NCI-H2107 (cell line): ENCODE data around the gene BIRC5.
"Not testable (repeated sequence)": the region's sequence is repeated elsewhere in the genome, so short reads cannot be mapped to it uniquely, and the experiment has no call there.

Experiments
- DNase-seq: peaks from one replicate; lab custom pipeline; 2025; lab: John Stamatoyannopoulos, UW

Gene BIRC5

DNA sequence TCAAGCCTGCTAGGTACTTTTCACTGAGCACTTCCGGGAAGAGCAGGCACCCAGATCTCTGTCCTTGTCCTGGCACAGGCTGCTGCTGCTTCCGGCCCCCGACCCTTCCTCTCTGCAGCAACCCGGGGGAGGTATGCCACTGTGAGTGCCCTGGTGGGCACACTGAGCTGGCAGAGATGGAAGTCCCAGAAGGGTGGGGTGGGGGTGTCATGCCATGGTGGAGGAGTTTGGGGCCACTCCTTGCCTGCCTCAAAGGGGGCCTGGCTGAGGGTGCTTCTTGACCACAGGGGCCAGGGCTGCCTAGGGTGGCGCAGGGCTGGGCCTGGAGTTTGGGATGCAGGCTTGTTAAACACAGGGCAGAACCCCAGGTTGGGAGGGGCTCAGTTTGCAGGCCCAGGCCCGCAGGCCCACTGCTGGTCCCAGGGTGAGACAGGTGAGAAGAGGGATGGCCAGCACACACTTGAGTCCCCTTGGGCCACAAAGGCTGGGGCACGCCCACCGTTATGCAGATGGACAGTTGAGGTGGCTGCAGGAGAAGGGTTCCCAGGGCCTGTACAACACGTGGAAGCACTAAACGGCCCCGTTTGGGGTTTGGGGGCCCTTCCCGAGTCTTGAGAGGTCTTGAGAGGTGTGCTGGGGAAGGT is 26.1 kb downstream of the BIRC5 start:
- no peak for DNase-seq

DNA sequence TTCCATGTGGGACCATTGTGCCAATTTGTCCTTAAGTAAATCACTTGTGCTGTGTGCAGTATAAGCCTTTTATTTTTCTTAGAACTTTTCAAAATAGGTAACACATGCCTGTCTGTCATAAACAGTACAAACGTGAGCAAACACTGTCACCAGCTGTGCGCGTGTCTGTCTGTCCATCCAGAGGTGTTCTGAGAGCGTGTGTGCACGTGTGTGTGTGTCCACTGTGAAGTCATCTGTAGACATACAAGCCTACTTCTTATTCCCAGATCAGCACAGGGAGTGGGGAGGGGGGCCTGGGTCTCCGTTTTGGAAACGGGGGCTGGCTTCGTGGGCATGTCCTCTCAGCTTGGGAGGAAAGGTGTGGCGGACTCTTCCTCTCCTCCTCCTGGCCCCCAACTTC is 26.8 kb downstream of the BIRC5 start:
- no peak for DNase-seq

DNA sequence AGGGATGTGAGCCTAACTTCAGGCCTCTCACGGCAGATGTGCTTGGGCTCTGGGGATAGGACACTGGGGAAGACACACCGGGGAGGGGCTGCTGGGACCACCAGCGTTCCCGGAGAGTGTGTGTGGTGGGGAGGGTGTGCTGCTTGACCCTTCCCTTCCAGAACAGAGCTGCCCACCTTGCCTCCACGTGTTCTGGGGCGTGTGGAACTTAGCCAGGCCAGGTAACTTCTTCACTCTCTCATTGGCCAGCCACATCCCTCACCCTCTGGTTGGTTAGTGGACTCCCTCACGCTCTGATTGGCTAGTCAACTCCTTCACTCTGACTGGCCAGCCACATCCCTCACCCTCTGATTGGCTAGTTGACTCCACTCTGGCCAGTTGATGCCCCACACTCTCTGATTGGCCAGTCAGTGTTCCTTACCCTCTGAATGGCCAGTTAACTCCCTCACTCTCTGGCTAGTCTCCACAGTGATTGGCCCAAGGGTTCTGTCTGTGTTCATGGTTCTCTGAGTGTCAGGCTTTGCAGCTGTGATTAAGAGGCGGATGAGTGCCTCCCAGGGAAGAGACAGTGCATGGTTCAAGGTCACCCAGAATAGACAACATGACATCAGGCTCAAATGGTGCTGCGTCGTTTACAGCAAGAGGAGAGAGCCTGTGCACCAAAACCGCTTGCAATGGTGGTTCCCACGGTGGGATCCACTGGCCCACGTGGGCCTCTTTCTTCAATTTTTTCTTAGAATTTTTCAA is 27.4 kb downstream of the BIRC5 start:
- DNase-seq, result no peak

DNA sequence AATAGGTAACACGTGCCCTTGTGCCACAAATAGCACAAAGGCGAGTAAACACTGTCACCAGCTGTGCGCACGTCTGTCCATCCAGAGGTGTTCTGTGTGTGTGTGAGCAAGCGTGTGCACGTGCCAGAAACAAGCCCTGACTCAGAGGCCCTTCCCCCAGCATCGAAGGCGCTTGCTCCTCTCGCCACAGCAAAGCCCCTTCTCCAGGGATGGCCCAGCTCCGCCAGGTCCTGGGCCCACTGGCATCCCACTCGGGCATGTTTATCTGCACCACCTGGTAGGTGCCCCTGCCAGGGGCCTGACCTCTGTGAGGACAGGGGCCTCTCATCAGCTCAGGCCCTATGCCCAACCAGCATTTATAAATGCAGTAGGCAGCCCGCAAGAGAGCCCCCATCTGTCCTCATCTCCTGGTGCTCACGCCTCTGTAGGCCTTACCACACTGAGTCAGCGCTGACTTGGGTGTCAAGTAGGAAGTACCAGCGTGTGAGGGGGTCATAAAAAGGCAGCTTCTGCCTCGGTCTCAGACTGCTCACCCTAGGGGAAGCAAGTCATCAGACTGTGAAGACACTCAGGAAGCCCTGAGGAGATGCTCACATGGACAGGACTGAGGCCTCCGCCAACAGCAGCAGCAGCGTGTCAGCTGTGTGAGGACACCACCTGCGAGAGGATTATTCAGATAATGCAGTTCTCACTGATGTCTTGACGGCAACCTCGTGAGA is 28.1 kb downstream of the BIRC5 start:
- no peak for DNase-seq

DNA sequence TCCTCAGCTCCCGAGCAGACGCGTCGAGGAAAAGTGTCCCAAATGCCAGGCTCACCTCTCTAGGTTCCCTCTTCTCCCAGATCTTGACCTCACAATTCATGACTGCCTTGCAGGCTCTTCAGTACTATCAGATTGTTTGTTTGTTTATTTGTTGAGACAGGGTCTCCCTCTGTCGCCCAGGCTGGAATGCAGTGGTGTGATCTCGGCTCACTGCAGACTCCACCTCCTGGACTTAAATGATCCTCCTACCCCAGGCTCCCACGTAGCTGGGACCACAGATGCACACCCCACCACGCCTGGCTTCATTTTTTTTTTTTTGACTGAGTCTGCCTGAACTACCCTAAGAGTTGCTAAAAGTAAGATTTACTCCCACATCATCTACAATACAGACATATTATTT is 33.3 kb downstream of the BIRC5 start:
- DNase-seq, result no peak

DNA sequence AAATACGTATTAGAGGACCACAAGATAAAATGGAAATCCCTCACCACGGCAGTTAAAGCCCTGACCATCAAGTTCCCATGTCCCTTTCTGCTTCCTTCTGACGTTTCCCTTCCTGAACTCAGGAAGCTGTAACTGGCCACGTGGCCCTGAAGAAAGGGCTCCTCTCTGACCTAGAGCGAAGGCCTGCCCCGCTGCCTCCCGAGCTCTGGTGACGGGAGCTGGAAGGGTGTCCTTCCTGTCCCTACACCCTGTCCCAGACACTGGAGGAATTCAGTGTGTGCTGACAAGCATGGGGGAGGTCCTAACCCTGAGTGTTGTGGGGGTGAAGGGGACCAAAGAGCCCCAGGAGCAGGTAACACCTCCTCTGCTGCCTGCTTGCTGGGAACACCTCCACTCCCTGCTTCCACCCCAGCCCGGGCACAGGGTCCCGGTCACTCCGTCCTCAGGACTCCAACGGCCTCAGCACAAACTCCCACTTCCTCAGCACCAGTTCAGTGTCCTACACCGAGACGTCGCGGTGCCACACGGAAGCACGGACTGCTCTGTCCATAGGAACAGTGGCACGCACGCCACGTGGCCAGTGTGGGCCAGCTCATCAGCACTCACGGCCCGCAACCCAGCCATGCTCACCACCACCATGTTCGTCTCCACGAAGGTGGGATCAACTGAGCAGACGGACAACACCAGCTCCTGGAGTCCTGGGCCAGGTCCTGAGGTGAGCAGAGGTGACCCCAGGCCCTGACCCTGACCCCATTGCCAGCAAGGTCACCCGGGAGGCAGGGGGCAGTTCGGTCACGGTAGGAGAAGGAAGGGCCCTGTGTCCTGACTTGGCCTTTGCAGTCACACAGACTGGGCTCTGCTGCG is 34.2 kb downstream of the BIRC5 start:
- DNase-seq, result no peak

DNA sequence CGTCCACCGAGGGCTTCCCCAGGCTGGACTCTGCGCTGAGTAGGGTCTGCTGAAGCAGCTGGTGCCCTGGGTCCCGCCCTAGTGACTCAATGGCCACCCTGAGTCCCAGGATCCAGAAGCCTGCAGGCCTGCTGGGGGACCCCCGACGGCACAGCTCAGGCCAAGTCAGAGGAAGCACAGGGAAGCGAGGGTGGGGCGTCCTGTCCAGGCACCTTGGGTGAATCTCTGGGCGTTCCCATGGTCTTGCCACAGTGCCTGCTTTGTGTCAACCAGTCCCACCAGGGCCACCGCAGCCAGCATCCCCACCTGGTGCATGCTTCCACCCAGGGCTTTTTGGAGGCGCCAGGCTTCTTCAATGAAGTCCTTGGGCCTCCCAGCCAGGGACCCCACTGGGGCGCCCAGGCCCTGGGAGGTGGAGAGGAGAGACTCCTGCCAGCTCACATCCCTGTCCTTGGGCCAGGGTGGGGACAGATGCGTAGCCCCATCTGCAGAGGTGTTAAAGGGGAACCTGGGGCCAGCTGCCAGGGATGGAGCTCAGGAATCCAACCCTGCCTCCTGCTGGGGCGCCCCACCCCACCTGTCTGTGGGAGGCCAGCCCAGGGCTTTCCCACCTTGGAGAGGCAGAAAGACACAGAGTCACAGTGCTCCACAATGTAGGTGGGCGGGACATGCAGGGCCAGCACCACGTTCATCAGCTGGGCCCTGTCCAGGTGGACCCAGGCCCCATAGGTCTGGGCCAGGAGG is 35.2 kb downstream of the BIRC5 start:
- no peak for DNase-seq

DNA sequence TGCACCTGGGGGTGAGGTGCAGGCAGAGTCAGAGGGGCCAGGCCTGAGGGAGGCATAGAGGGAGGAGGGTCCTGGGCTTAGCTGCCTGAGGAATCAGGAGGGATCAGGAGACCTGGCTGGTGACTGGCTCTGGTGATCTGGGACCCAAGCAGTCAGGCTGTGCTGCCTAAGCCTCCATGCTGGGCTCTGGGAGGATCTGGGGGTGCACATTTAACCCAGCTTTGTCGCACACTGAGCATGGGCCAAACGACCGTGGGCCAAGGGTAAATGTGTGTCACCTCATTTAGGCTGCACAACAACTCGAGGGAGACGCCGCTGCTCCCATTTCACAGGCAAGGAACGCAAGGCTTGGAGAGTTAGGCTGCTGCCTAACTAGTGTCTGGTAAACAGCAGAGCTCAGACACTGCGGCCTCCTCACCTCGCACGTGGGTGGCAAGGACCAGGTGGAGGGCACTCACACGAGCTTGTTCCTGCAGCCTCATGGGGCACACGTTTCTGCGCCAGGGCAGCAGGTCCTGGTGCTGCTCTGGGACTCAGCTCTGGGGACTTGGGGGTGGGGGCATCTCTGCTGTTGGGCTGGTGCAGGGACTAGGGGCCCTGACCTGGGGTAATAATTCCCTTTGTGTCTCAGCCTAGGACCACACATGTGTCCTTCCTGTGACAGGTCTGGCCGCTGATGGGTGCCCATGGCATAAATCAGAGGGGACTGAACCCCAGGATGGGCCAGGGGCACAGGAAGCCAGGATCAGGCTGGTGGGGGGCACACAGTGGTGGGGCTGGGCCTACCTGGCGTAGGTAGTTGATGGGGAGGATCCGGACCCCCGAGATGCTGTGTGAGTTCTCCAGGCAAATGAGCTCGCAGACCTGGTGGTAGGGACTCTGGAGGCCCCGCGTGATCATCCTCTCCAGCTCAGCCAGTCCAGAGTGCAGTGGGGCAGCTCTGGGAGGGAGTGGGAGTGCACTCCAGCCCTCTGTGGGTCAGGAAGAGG is 36.1 kb downstream of the BIRC5 start:
- DNase-seq, result no peak

DNA sequence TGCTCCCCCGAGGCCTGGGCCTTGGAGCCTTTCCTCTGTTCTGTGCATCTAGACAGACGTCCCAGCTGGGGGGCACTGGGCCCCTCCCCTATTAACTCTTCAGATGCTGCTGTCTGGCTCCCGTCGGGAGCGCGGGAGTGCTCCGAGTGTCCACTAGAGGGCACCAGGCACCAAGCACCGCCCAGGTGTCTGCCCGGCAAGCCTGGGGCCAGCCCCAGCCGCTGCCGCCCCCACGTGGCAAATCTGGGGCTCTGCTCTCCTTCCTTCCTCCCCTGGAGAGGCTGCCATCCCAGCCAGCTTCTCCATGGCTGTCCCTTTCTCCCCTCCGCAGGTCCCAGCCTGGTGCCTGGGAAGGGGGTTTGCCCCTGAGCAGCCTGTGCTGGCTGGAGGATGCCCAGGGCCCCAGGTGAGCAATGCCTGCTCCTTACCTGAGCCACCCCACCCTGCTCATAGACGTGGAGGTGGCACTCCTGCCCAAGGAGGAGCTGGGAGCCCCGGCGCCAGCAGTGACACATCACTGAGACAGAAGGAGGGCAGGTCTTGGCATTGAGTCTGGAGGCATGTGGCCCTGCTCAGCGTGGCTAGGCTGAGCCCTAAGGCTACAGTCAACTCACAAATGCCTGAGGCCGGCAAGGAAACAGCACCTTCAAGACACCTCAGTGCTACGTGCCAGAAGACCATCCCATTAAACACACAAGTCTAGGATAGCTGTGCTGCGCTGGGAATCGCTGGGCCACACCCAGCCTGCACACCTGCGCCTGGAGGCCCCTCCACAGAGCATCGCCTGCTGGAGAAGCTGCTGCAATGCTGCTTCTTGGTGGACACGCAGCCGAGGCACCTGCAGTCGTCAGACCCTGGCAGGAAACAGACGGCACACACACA is 37.1 kb downstream of the BIRC5 start:
- peak; percentile 63 for DNase-seq

DNA sequence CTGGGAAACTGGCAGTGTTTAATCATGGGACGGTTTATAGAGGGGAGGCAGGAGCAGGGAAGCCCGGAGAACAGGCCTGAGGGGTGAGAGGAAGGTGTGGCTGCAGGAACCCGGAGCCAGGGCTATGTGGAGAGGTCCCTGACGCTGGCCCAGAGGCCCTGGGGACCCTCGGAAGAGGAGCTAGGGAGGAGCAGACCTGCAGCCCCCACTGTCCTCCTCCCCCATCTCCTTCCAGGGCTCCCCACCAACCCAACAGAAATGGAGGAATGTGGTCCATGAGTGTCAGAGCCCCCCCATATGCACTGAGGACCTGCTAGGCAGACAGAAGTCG is 37.7 kb downstream of the BIRC5 start:
- DNase-seq, result no peak

DNA sequence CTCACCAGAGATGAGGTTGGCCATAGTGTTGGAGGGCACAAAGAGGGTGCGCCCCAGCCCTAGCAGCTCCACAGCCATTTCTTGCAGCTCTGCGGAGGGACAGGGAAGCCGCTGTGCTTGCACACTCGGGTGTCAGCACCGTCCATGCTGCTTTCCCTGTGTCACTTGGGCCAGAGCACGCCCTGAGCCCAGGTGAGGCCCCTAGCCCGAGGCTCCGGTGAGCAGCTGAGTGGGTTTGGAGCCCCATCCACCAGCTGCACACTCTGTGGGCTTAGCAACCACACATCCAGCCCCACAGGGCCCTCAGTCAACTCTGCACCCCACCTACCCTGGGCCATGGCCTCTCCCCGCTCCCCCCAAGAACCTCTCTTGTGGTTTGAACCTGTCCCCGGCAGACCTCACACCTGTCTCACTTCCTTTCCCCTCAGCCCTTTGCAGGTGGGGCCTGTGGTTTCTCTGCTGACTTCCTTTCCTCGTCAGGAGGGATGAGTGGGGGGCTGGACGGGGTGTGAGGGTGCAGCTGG is 38.1 kb downstream of the BIRC5 start:
- no peak for DNase-seq

DNA sequence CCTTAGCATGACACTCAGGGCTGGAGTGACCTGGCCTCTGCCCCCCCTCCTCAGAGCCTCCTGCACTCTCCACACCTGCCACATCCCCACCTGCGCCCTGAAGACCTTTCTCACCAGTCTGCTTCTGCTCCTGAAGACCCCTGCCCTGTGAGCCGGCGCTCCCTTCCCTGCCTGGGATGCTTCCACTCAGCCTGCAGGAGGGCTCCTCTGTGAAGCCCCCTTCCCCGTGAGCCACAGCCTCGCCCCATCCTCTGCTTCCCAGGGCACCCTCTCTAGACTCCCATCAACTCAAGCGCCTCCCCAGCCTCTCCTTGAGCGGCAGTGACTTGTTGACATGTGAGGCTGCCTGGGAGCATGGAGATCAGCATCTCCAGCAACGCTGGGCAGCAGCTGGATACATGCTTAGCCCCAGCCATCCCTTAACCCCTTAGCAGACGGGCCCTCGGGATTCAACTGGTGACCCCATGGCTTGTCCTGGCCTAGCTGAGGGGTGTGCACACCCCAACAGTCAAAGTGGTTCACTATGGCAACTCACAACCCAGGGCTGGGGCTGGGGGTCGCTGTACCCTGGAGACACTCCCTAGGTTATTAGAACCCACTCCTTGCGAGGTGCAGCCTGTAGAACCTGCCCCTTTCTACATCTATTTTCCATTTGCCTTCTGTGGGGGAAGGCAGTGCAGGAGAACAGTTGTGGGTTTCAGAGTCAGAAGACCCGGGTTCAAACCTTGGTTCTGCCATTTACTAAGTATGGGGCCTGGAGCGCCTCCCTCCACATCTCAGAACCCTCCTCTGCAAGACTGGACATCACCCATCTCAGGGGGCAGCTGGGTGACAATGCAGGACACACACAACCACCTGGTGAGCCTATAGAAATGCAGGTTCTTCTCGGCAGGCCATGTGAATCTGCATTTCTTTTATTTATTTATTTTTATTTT is 38.9 kb downstream of the BIRC5 start:
- DNase-seq, result no peak

DNA sequence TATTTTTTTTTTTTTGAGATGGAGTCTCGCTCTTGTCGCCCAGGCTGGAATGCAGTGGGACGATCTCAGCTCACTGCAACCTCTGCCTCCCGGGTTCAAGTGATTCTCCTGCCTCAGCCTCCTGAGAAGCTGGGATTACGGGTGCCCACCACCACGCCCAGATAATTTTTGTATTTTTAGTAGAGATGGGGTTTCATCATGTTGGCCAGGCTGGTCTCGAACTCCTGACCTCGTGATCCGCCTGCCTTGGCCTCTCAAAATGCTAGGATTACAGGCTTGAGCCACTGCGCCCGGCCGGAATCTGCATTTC is 39.5 kb downstream of the BIRC5 start:
- DNase-seq, result not testable (repeated sequence)

DNA sequence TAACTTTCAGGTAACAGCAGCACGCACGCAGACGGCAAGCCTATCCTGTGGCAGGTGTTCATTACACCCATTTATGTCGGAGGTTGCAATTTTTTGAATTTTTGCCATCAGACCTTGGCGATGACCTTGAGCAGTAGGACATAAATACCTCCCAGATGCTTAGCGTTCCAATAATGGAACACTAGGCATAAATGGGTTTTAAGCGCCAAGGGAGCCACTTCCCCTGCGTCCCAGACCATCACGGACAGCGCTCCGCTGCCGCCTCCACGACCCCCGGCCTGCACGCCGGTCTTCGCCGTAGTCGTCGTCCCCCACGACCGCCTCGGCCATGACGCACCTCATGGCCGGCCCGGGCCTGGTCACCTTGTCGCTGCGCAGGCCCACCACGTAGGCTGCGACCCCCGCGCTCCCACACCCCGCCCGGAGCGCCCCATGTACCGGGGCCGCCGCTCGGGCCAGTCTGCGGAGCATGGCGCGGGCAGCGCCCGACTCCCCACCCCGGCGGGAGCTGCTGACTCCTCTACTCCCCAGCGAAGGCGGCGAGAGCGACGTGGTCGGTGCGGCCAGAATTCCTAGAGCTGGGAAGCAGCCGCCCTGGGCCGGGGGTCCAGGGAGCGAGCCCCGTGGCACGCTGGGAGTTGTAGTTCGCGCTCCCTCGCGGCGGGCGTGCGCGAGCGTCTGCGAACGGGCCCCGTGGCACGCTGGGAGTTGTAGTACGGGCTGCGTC is 40.1 kb downstream of the BIRC5 start:
- DNase-seq, result peak; percentile 77

DNA sequence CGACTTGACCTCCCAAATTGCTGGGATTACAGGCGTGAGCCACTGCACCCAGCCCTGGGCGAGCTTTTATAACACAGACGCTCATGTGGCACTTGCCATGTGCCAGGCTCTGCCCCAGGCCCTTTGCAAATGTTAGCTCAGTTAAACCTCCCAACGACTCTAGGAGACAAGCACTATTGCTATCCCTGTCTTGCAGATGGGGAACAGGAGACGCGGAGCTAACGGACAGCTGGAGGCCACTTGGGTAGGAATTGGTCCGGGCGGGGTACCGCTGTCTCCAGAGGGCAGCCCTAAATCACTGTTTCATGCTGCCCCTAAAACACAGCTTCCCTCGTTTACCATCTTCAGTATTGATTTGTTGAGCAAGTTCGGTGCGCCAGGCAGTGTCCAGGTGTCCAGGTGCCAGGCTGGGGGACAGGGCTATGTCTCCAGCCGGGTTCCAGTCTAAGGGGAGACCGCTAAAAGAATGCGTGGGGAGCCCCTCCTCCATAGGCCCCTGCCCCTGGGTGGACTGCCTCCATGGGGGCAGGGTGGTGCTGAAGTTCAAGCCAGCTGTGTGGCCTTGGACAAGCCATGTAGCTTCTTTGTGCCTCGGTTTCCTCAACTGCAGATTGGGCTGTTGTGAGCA is 41.1 kb downstream of the BIRC5 start:
- DNase-seq, result no peak

DNA sequence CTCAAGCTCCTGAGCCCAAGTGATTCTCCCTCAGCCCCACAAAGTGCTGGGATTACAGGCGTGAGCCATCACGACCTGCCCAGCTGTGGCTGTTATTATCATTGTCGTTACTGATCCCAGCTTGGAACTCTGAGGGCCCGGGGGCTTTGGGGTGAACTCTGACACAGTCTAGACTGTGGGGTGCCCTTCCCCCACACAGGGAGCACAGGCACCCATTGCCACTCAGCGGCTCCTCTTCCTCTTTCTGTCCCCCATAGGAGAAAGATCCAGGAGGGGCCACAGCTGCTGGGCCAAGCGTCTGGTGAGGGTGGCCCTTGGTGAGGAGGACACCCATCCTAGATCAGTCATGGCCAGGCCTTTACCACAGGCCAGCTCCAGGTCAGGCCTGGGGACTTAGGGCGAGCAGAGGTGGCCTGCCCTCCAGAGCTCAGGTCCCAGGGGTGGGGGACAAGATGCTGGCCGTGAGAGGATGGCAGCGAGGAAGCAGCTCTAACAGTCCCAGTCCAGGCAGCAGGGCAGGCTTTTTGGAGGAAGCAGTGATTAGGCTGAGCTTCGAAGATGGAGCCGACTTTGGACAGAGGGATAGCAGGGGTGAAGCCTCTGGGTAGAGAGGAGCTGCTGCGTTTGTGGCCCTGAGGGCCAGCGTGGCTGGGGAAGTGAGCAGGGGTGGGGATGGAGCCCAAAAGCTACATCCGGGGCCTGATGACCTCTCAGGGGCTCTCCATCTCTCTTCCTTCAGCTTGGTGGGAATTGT is 42.1 kb downstream of the BIRC5 start:
- DNase-seq, result no peak
